GM12878 (cell line): Measurements from ENCODE around the gene PLCXD1. TPM values are rescaled to one million over a fixed set of nuclear protein-coding genes. Genes with fewer than 3 reads are reported as not detected.

Source experiments
- ATAC-seq: fragments of 200-7000 bp; cut with Tn5 transposase; 3 replicates; pipeline ENCODE4 v1.9.1; 2020; ENCODE audit warnings: mild to moderate bottlenecking, moderate library complexity
- BruUV-seq: library from RNA; stranded (reverse); fragments of 400-500 nt; replicated peaks from 2 replicates; lab custom pipeline; 2021; lab: Mats Ljungman, UMichigan
- CTCF ChIA-PET: fragments of 300-600 bp; sonication (Branson Sonifier 250); formaldehyde crosslinking; extraction: SDS; loops from one replicate; lab custom pipeline; 2021; ENCODE audit warnings: inconsistent platforms; lab: Yijun Ruan, JAX
- POLR2A ChIA-PET: fragments of 350-600 bp; formaldehyde crosslinking; extraction: SDS; loops from one replicate; lab custom pipeline; 2021; ENCODE audit warnings: inconsistent platforms; lab: Charles Lee
- RAD21 ChIA-PET: fragments of 300-600 bp; sonication (Branson Sonifier 250); formaldehyde crosslinking; loops from one replicate; lab custom pipeline; 2023; ENCODE audit warnings: antibody characterized with exemption; ENCODE audit not compliant: unreplicated experiment; lab: Charles Lee
- SMC1A ChIA-PET: fragments of 300-600 bp; sonication (Branson Sonifier 250); formaldehyde crosslinking; loops from one replicate; lab custom pipeline; 2023; ENCODE audit not compliant: unreplicated experiment, uncharacterized antibody; lab: Charles Lee
- DNase-seq: peaks from one replicate; pipeline ENCODE4 v3.0.0-alpha.2; 2011; ENCODE audit warnings: low read depth, low spot score
- FAIRE-seq: peaks from 3 replicates; lab custom pipeline; 2011; peaks lifted over from hg19 to GRCh38; lab: Jason Lieb, UNC
- H2AFZ ChIP-seq: 2 replicates; pipeline ENCODE4 v1.6.0; 2011; ENCODE audit warnings: low read depth, low read length, control low read depth; ENCODE audit not compliant: control insufficient read depth
- H3K27ac ChIP-seq: 2 replicates; pipeline ENCODE4 v1.5.1; 2011; ENCODE audit warnings: control low read depth; ENCODE audit not compliant: control insufficient read depth, insufficient read depth
- H3K27me3 ChIP-seq, 2 experiments: replicated peaks in 1 of 2; 2 replicates each; pipeline versions ENCODE4 v1.6.0 to v1.6.1; 2011; ENCODE audit warnings: low read length in 1 of 2; ENCODE audit not compliant: control insufficient read depth in 2 of 2, insufficient read depth in 2 of 2
- H3K36me3 ChIP-seq, 2 experiments: 2 replicates each; pipeline ENCODE4 v1.5.1; 2011; ENCODE audit warnings: low read length in 1 of 2; ENCODE audit not compliant: control insufficient read depth in 2 of 2, insufficient read depth in 2 of 2
- H3K4me1 ChIP-seq: 2 replicates; pipeline ENCODE4 v1.6.1; 2011; ENCODE audit warnings: mild to moderate bottlenecking, low read length, moderate library complexity, mixed read lengths; ENCODE audit not compliant: control insufficient read depth, insufficient read depth
- H3K4me2 ChIP-seq: 2 replicates; pipeline ENCODE4 v1.6.0; 2011; ENCODE audit warnings: control low read depth; ENCODE audit not compliant: control insufficient read depth, insufficient read depth
- H3K4me3 ChIP-seq: fragments of 200-600 bp; sonication (generic); 2 replicates; pipeline ENCODE4 v1.5.1; 2016
- H3K79me2 ChIP-seq: 2 replicates; pipeline ENCODE4 v1.6.0; 2011; ENCODE audit warnings: low read length; ENCODE audit not compliant: control insufficient read depth, insufficient read depth
- H3K9ac ChIP-seq: 2 replicates; pipeline ENCODE4 v1.8.0; 2011; ENCODE audit warnings: low read length, control low read depth, mixed read lengths; ENCODE audit not compliant: control insufficient read depth, insufficient read depth
- H3K9me3 ChIP-seq: replicated peaks from 3 replicates; pipeline ENCODE4 v1.5.1; 2011; ENCODE audit warnings: mild to moderate bottlenecking, low read length; ENCODE audit not compliant: control insufficient read depth, insufficient read depth
- H4K20me1 ChIP-seq: 2 replicates; pipeline ENCODE4 v1.6.0; 2011; ENCODE audit not compliant: control insufficient read depth, insufficient read depth
- BHLHE40 ChIP-seq, 2 experiments: fragments of 450-650 bp in 1 of 2; IDR thresholded peaks; 2 replicates each; pipeline ENCODE4 v1.6.1; 2011 to 2017; ENCODE audit warnings: low read depth in 2 of 2, borderline replicate concordance in 1 of 2, improper control_type of control experiment in 1 of 2, low read length in 1 of 2, mild to moderate bottlenecking in 1 of 2
- LARP7 ChIP-seq: fragments of 450-650 bp; IDR thresholded peaks from 2 replicates; pipeline ENCODE4 v1.6.1; 2017; ENCODE audit warnings: mild to moderate bottlenecking
- POU2F2 ChIP-seq: IDR thresholded peaks from 3 replicates; pipeline ENCODE4 v1.6.1; 2011; ENCODE audit warnings: low read depth, mild to moderate bottlenecking, low read length, borderline replicate concordance
- RBBP5 ChIP-seq: fragments of 200-600 bp; sonication (generic); conservative IDR thresholded peaks from 2 replicates; pipeline ENCODE4 v1.6.1; 2016
- SIN3A ChIP-seq: IDR thresholded peaks from 2 replicates; pipeline ENCODE4 v1.6.1; 2012; ENCODE audit warnings: low read depth, low read length, improper control_type of control experiment
- SREBF2 ChIP-seq: IDR thresholded peaks from 2 replicates; pipeline ENCODE4 v1.6.1; 2012; ENCODE audit warnings: mild to moderate bottlenecking, low read length
- WGBS: methylation state at CpG from one replicate; pipeline ENCODE4 v1.1.6; 2016; ENCODE audit warnings: low lambda C conversion rate; ENCODE audit not compliant: insufficient replicate concordance, insufficient coverage; ENCODE audit errors: missing lambda C conversion rate; 5-methylcytosine and 5-hydroxymethylcytosine counted together
- in situ Hi-C: fragments of 300-500 bp; cut with MboI; formaldehyde crosslinking; loops from 9 replicates; pipeline ENCODE4 v1.14.3; 2018; ENCODE audit warnings: mixed read lengths
- intact Hi-C: fragments of 100-400 bp; cut with micrococcal nuclease; formaldehyde crosslinking; loops from one replicate; pipeline ENCODE4 v1.14.2; 2022; ENCODE audit not compliant: unreplicated experiment
- polyA plus RNA-seq, 11 experiments: library from polyadenylated mRNA; depleted of rRNA in 4 of 11; unstranded in 6 of 11; stranded (reverse) in 5 of 11; fragments of >200 nt; fragmentation: Nextera tagmentation in 4 of 11; fragmentation: Illumina TruSeq in 1 of 11; extraction: Ambion mirVana in 4 of 11; extraction: Trizol in 1 of 11; gene quantifications; 1 replicate in 1 of 11; 2 replicates in 10 of 11; pipeline versions ENCODE4 v1.2.1 to v1.2.3, GENCODE V29; 2011 to 2016; ENCODE audit warnings: inconsistent platforms in 2 of 11, missing spikeins in 2 of 11, low read depth in 1 of 11
- total RNA-seq, 4 experiments: library from RNA; depleted of rRNA in 3 of 4; stranded (reverse); fragments of >200 nt in 3 of 4; fragmentation: Illumina TruSeq in 1 of 4; extraction: Trizol in 1 of 4; gene quantifications; 2 replicates each; pipeline versions ENCODE4 v1.2.1 to v1.2.3, GENCODE V29; 2013 to 2021
- TF ChIP-seq, protein P1 (sequence below): IDR thresholded peaks from 2 replicates; pipeline ENCODE4 v1.6.1; 2011; ENCODE audit warnings: low read depth, low read length, improper control_type of control experiment, borderline replicate concordance
- TF ChIP-seq, protein P2 (sequence below): fragments of 450-650 bp; IDR thresholded peaks from 2 replicates; pipeline ENCODE4 v1.6.1; 2017; ENCODE audit warnings: borderline replicate concordance
- TF ChIP-seq, protein P3 (sequence below): IDR thresholded peaks from 2 replicates; pipeline ENCODE4 v1.6.1; 2011; ENCODE audit warnings: mild to moderate bottlenecking, low read depth, low read length, moderate library complexity; ENCODE audit not compliant: insufficient replicate concordance
- TF ChIP-seq, protein P4 (sequence below): fragments of 450-650 bp; IDR thresholded peaks from 2 replicates; pipeline ENCODE4 v1.6.1; 2018; ENCODE audit warnings: borderline replicate concordance, mild to moderate bottlenecking; ENCODE audit not compliant: partially characterized antibody
- TF ChIP-seq, protein P5 (sequence below), 3 experiments: IDR thresholded peaks in 2 of 3; conservative IDR thresholded peaks in 1 of 3; 2 replicates each; pipeline ENCODE4 v1.5.1; 2011; ENCODE audit warnings: low read depth in 3 of 3, low read length in 3 of 3, mild to moderate bottlenecking in 3 of 3, control low read depth in 2 of 3, moderate library complexity in 2 of 3, inconsistent platforms in 1 of 3, mixed read lengths in 1 of 3; ENCODE audit not compliant: control insufficient read depth in 2 of 3, insufficient read depth in 1 of 3; ENCODE audit errors: extremely low read depth in 1 of 3

The PLCXD1 gene
- total and polyA plus RNA-seq, 10 of the 15 experiments (the other 5 are each of a cell fraction or from before 2014, with no cell fraction given), result 2.4 to 49.7 (median 18.0) TPM

DNA sequence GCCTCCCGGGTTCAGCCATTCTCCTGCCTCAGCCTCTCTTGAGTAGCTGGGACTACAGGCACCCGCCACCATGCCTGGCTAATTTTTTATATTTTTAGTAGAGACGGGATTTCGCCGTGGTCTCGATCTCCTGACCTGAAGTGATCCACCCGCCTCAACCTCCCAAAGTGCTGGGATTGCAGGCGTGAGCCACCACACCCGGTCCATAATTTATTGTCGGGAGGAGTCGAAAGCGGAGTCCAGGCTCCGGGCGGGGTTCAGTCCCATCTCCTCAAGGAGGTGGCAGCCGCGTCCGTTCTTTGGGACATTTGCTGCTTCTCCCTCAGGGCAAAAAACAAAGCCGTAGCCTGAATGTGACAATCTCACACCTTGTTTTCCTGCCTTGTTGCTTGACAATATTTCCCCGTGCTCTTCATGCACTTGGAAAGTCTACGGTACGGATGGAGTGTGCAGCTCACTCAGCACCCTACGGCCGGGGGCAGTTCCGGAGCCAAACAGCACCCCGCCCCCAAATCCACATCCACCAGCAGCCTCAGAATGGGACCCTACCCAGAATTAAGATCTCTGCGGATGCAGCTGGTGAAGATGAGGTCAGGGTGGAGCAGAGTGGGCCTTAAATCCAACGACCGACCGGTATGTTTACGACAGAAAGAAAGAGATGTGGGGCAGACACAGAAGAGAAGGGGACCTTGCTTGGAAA, 27.8 kb downstream of the PLCXD1 start:
- in situ Hi-C loops (no loop called here), intact Hi-C loops (no loop called here)
- H2AFZ ChIP-seq, result no peak overlapping the region
- no peak overlapping the region for H3K4me3 ChIP-seq
- FAIRE-seq, result no peak
- TF ChIP-seq SREBF2, result no peak
- TF ChIP-seq SIN3A, result no peak
- TF ChIP-seq LARP7, result no peak
- TF ChIP-seq POU2F2, result no peak
- no peak for TF ChIP-seq RBBP5
- TF ChIP-seq, protein P1, sequence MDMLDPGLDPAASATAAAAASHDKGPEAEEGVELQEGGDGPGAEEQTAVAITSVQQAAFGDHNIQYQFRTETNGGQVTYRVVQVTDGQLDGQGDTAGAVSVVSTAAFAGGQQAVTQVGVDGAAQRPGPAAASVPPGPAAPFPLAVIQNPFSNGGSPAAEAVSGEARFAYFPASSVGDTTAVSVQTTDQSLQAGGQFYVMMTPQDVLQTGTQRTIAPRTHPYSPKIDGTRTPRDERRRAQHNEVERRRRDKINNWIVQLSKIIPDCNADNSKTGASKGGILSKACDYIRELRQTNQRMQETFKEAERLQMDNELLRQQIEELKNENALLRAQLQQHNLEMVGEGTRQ, result no peak
- TF ChIP-seq, protein P2, sequence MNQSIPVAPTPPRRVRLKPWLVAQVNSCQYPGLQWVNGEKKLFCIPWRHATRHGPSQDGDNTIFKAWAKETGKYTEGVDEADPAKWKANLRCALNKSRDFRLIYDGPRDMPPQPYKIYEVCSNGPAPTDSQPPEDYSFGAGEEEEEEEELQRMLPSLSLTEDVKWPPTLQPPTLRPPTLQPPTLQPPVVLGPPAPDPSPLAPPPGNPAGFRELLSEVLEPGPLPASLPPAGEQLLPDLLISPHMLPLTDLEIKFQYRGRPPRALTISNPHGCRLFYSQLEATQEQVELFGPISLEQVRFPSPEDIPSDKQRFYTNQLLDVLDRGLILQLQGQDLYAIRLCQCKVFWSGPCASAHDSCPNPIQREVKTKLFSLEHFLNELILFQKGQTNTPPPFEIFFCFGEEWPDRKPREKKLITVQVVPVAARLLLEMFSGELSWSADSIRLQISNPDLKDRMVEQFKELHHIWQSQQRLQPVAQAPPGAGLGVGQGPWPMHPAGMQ, result no peak
- TF ChIP-seq, protein P3, sequence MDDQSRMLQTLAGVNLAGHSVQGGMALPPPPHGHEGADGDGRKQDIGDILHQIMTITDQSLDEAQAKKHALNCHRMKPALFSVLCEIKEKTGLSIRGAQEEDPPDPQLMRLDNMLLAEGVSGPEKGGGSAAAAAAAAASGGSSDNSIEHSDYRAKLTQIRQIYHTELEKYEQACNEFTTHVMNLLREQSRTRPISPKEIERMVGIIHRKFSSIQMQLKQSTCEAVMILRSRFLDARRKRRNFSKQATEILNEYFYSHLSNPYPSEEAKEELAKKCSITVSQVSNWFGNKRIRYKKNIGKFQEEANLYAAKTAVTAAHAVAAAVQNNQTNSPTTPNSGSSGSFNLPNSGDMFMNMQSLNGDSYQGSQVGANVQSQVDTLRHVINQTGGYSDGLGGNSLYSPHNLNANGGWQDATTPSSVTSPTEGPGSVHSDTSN, result no peak
- TF ChIP-seq BHLHE40 (IDR thresholded peaks at IDR 0.05; ENCODE audit: borderline replicate concordance in 1 of 2, low read depth in 2 of 2, low read length in 1 of 2), result no peak
- TF ChIP-seq, protein P4, sequence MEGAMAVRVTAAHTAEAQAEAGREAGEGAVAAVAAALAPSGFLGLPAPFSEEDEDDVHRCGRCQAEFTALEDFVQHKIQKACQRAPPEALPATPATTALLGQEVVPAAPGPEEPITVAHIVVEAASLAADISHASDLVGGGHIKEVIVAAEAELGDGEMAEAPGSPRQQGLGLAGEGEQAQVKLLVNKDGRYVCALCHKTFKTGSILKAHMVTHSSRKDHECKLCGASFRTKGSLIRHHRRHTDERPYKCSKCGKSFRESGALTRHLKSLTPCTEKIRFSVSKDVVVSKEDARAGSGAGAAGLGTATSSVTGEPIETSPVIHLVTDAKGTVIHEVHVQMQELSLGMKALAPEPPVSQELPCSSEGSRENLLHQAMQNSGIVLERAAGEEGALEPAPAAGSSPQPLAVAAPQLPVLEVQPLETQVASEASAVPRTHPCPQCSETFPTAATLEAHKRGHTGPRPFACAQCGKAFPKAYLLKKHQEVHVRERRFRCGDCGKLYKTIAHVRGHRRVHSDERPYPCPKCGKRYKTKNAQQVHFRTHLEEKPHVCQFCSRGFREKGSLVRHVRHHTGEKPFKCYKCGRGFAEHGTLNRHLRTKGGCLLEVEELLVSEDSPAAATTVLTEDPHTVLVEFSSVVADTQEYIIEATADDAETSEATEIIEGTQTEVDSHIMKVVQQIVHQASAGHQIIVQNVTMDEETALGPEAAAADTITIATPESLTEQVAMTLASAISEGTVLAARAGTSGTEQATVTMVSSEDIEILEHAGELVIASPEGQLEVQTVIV, result no peak
- TF ChIP-seq, protein P5, sequence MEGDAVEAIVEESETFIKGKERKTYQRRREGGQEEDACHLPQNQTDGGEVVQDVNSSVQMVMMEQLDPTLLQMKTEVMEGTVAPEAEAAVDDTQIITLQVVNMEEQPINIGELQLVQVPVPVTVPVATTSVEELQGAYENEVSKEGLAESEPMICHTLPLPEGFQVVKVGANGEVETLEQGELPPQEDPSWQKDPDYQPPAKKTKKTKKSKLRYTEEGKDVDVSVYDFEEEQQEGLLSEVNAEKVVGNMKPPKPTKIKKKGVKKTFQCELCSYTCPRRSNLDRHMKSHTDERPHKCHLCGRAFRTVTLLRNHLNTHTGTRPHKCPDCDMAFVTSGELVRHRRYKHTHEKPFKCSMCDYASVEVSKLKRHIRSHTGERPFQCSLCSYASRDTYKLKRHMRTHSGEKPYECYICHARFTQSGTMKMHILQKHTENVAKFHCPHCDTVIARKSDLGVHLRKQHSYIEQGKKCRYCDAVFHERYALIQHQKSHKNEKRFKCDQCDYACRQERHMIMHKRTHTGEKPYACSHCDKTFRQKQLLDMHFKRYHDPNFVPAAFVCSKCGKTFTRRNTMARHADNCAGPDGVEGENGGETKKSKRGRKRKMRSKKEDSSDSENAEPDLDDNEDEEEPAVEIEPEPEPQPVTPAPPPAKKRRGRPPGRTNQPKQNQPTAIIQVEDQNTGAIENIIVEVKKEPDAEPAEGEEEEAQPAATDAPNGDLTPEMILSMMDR (IDR thresholded peaks at IDR 0.05 in 2 of 3, conservative IDR thresholded peaks at IDR 0.05 in 1 of 3; ENCODE audit: control insufficient read depth in 2 of 3, extremely low read depth in 1 of 3, insufficient read depth in 1 of 3, low read depth in 3 of 3, low read length in 3 of 3), result no peak
- ChIA-PET CTCF (no interaction called here), POLR2A (no interaction called here), RAD21 (no interaction called here), SMC1A (no interaction called here)
- no peak overlapping the region for H3K27ac ChIP-seq
- H3K36me3 ChIP-seq, result peaks cover 21 to 23% of the 10 kb centered on the region in 2 experiments
- no peak for DNase-seq
- 98% methylated on average over 22 of the region's 30 CpGs for WGBS
- H3K9me3 ChIP-seq, result peaks cover 2% of the 10 kb centered on the region; the same call in 1 of the 3 replicates
- H4K20me1 ChIP-seq, result no peaks in the 10 kb centered on the region
- H3K79me2 ChIP-seq, result no peaks in the 10 kb centered on the region
- no peaks in the 10 kb centered on the region for H3K27me3 ChIP-seq
- no peak overlapping the region for H3K9ac ChIP-seq
- ATAC-seq, result no peak
- no TSS peak for BruUV-seq
- H3K4me1 ChIP-seq, result no peaks in the 10 kb centered on the region
- no peak overlapping the region for H3K4me2 ChIP-seq
